H1 (cell line): ENCODE measurements around the gene BRD3OS. TPM values are rescaled to one million over a fixed set of nuclear protein-coding genes. Genes with fewer than 3 reads are reported as not detected.

Experiments
- CTCF ChIA-PET: fragments of 300-600 bp; sonication (Branson Sonifier 250); formaldehyde crosslinking; loops from one replicate; lab custom pipeline; 2021; ENCODE audit not compliant: partially characterized antibody; lab: Charles Lee
- POLR2A ChIA-PET: fragments of 300-600 bp; sonication (Branson Sonifier 250); formaldehyde crosslinking; loops from one replicate; lab custom pipeline; 2021; ENCODE audit warnings: inconsistent platforms; ENCODE audit not compliant: partially characterized antibody; lab: Charles Lee
- DNase-seq, 2 experiments: peaks; one replicate each; pipeline versions ENCODE4 v3.0.0 to v3.0.0-alpha.2; 2010 to 2022; ENCODE audit warnings: low spot score in 2 of 2, low read depth in 1 of 2, mixed read lengths in 1 of 2
- FAIRE-seq: peaks from 2 replicates; lab custom pipeline; 2011; peaks lifted over from hg19 to GRCh38; lab: Jason Lieb, UNC
- H2AFZ ChIP-seq: 2 replicates; pipeline ENCODE4 v1.8.1; 2012; ENCODE audit warnings: low read length, inconsistent platforms
- H2AK5ac ChIP-seq: 2 replicates; pipeline ENCODE4 v1.6.1; 2013; ENCODE audit warnings: low read depth, low read length
- H2BK120ac ChIP-seq: replicated peaks from 2 replicates; pipeline ENCODE3; 2013; ENCODE audit warnings: low read depth, low read length, inconsistent platforms
- H2BK12ac ChIP-seq: 2 replicates; pipeline ENCODE4 v1.6.1; 2013; ENCODE audit warnings: low read depth, low read length
- H2BK15ac ChIP-seq: 2 replicates; pipeline ENCODE4 v1.6.1; 2013; ENCODE audit warnings: low read length
- H2BK20ac ChIP-seq: 2 replicates; pipeline ENCODE4 v1.6.1; 2013; ENCODE audit warnings: low read length
- H2BK5ac ChIP-seq: 2 replicates; pipeline ENCODE4 v1.6.1; 2013; ENCODE audit warnings: low read depth, low read length
- H3K14ac ChIP-seq: 2 replicates; pipeline ENCODE4 v1.6.1; 2013; ENCODE audit warnings: inconsistent platforms; ENCODE audit not compliant: insufficient read length
- H3K18ac ChIP-seq: 2 replicates; pipeline ENCODE4 v1.6.1; 2013; ENCODE audit warnings: low read length; ENCODE audit errors: extremely low read depth
- H3K23ac ChIP-seq: 2 replicates; pipeline ENCODE4 v1.6.1; 2013; ENCODE audit warnings: inconsistent platforms; ENCODE audit not compliant: insufficient read length
- H3K23me2 ChIP-seq: 2 replicates; pipeline ENCODE4 v1.6.1; 2013; ENCODE audit warnings: low read depth, low read length
- H3K27ac ChIP-seq: 2 replicates; pipeline ENCODE4 v1.6.1; 2011; ENCODE audit warnings: low read depth, low read length, inconsistent platforms
- H3K27me3 ChIP-seq, 4 experiments: replicated peaks in 1 of 4; 1 replicate in 1 of 4; 2 replicates in 3 of 4; pipeline versions ENCODE4 v1.6.1 to v1.8.1; 2011 to 2013; ENCODE audit warnings: low read length in 3 of 4, mild to moderate bottlenecking in 3 of 4, inconsistent platforms in 2 of 4, mixed read lengths in 2 of 4, moderate library complexity in 1 of 4; ENCODE audit not compliant: control insufficient read depth in 3 of 4, insufficient read depth in 3 of 4; ENCODE audit errors: extremely low read depth in 1 of 4
- H3K36me3 ChIP-seq, 4 experiments: 2 replicates each; pipeline versions ENCODE4 v1.6.1 to v1.8.1; 2011 to 2013; ENCODE audit warnings: mild to moderate bottlenecking in 4 of 4, low read length in 3 of 4, moderate library complexity in 2 of 4, control low read depth in 1 of 4, inconsistent platforms in 1 of 4; ENCODE audit not compliant: insufficient read depth in 4 of 4, control insufficient read depth in 2 of 4
- H3K4ac ChIP-seq: replicated peaks from 2 replicates; pipeline ENCODE3; 2013; ENCODE audit warnings: low read length, low read depth, mixed read lengths, inconsistent platforms; ENCODE audit not compliant: insufficient read length
- H3K4me1 ChIP-seq, 4 experiments: replicated peaks in 1 of 4; 1 replicate in 1 of 4; 2 replicates in 3 of 4; pipeline versions ENCODE4 v1.6.1 to v1.8.1; 2011 to 2013; ENCODE audit warnings: low read length in 3 of 4, inconsistent platforms in 2 of 4, mixed read lengths in 1 of 4; ENCODE audit not compliant: insufficient read depth in 4 of 4, control insufficient read depth in 3 of 4
- H3K4me2 ChIP-seq, 2 experiments: 2 replicates each; pipeline versions ENCODE4 v1.6.1 to v1.8.1; 2011 to 2013; ENCODE audit warnings: low read depth in 2 of 2, low read length in 2 of 2, control low read depth in 1 of 2, inconsistent platforms in 1 of 2, mild to moderate bottlenecking in 1 of 2; ENCODE audit not compliant: insufficient read depth in 1 of 2
- H3K4me3 ChIP-seq, 4 experiments: fragments of 200-600, 300-600 bp in 1 of 4; sonication (generic), shearing (Covaris generic), sonication (Bioruptor Twin) in 1 of 4; 2 replicates each; pipeline versions ENCODE4 v1.5.1 to v1.8.1; 2011 to 2016; ENCODE audit warnings: low read length in 4 of 4, low read depth in 3 of 4, control low read depth in 2 of 4, inconsistent platforms in 2 of 4, mild to moderate bottlenecking in 2 of 4, mixed read lengths in 1 of 4, moderate library complexity in 1 of 4; ENCODE audit not compliant: insufficient read depth in 2 of 4; ENCODE audit errors: extremely low read depth in 1 of 4
- H3K56ac ChIP-seq: replicated peaks from 2 replicates; pipeline ENCODE3; 2013; ENCODE audit warnings: low read depth, mild to moderate bottlenecking, mixed read lengths, low read length, inconsistent platforms; ENCODE audit not compliant: insufficient read length
- H3K79me1 ChIP-seq: 2 replicates; pipeline ENCODE4 v1.6.1; 2013; ENCODE audit warnings: low read depth, low read length, control low read depth
- H3K79me2 ChIP-seq, 2 experiments: 2 replicates each; pipeline versions ENCODE4 v1.6.1 to v1.8.1; 2012 to 2013; ENCODE audit warnings: low read length in 2 of 2, mild to moderate bottlenecking in 2 of 2, inconsistent platforms in 1 of 2; ENCODE audit not compliant: insufficient read depth in 2 of 2, control insufficient read depth in 1 of 2
- H3K9ac ChIP-seq, 4 experiments: replicated peaks in 1 of 4; 1 replicate in 1 of 4; 2 replicates in 3 of 4; pipeline versions ENCODE4 v1.6.1 to v1.8.1; 2011 to 2013; ENCODE audit warnings: low read depth in 3 of 4, low read length in 3 of 4, control low read depth in 2 of 4, mild to moderate bottlenecking in 2 of 4, moderate library complexity in 2 of 4, inconsistent platforms in 1 of 4; ENCODE audit errors: extremely low read depth in 1 of 4
- H3K9me3 ChIP-seq, 2 experiments: 2 replicates each; pipeline versions ENCODE4 v1.6.1 to v1.8.1; 2012 to 2013; ENCODE audit warnings: mild to moderate bottlenecking in 2 of 2, moderate library complexity in 2 of 2, control low read depth in 1 of 2, inconsistent platforms in 1 of 2, low read depth in 1 of 2, low read length in 1 of 2, mixed read lengths in 1 of 2; ENCODE audit not compliant: insufficient read depth in 2 of 2
- H4K20me1 ChIP-seq, 2 experiments: replicated peaks in 1 of 2; 2 replicates each; pipeline versions ENCODE3 to v1.8.1; 2011 to 2013; ENCODE audit warnings: inconsistent platforms in 2 of 2, low read length in 2 of 2, mild to moderate bottlenecking in 1 of 2; ENCODE audit not compliant: insufficient read depth in 2 of 2, control insufficient read depth in 1 of 2
- H4K5ac ChIP-seq: 2 replicates; pipeline ENCODE4 v1.6.1; 2013; ENCODE audit warnings: low read length, low read depth, mixed read lengths, inconsistent platforms; ENCODE audit not compliant: insufficient read length
- H4K8ac ChIP-seq: 2 replicates; pipeline ENCODE4 v1.8.0; 2013; ENCODE audit warnings: mild to moderate bottlenecking, moderate library complexity, low read length, inconsistent platforms; ENCODE audit not compliant: insufficient read depth; ENCODE audit errors: extremely low read depth
- H4K91ac ChIP-seq: replicated peaks from 2 replicates; pipeline ENCODE3; 2013; ENCODE audit warnings: low read length, mixed read lengths, inconsistent platforms; ENCODE audit not compliant: insufficient read length
- EZH2 ChIP-seq: fragments of 200-600 bp; sonication (generic); IDR thresholded peaks from 2 replicates; pipeline ENCODE4 v1.7.1; 2012; ENCODE audit warnings: low read depth, mild to moderate bottlenecking, moderate library complexity, low read length, inconsistent platforms; ENCODE audit not compliant: severe bottlenecking
- GTF2F1 ChIP-seq: IDR thresholded peaks from 2 replicates; pipeline ENCODE4 v1.6.1; 2012; ENCODE audit warnings: low read depth, low read length, improper control_type of control experiment, borderline replicate concordance
- HDAC2 ChIP-seq, 2 experiments: fragments of 300-600 bp in 1 of 2; sonication (generic) in 1 of 2; IDR thresholded peaks; 2 replicates each; pipeline ENCODE4 v1.6.1; 2011 to 2012; ENCODE audit warnings: low read depth in 2 of 2, low read length in 2 of 2, mild to moderate bottlenecking in 2 of 2, moderate library complexity in 2 of 2, borderline replicate concordance in 1 of 2, inconsistent platforms in 1 of 2
- KDM4A ChIP-seq: IDR thresholded peaks from one replicate; pipeline ENCODE4 v1.7.1; 2012; ENCODE audit warnings: low read depth, mild to moderate bottlenecking, moderate library complexity, low read length, inconsistent platforms; ENCODE audit not compliant: severe bottlenecking
- KDM5A ChIP-seq: fragments of 200-600 bp; IDR thresholded peaks from 2 replicates; pipeline ENCODE4 v1.7.1; 2012; ENCODE audit warnings: mild to moderate bottlenecking, low read length, inconsistent platforms, mixed read lengths
- POLR2AphosphoS5 ChIP-seq: IDR thresholded peaks from 2 replicates; pipeline ENCODE4 v1.6.1; 2011; ENCODE audit warnings: low read depth, low read length
- SIN3A ChIP-seq, 2 experiments: IDR thresholded peaks in 1 of 2; conservative IDR thresholded peaks in 1 of 2; 2 replicates each; pipeline ENCODE4 v1.6.1; 2011 to 2012; ENCODE audit warnings: low read length in 2 of 2, improper control_type of control experiment in 1 of 2, low read depth in 1 of 2, mild to moderate bottlenecking in 1 of 2
- TAF7 ChIP-seq: optimal IDR thresholded peaks from 2 replicates; pipeline ENCODE3; 2011; ENCODE audit warnings: low read depth, mild to moderate bottlenecking, inconsistent platforms, low read length, moderate library complexity, borderline replicate concordance
- TEAD4 ChIP-seq: IDR thresholded peaks from 2 replicates; pipeline ENCODE4 v1.6.1; 2012; ENCODE audit warnings: low read depth, low read length, inconsistent platforms, mixed read lengths
- WGBS, 2 experiments: shearing (Covaris generic) in 1 of 2; methylation state at CpG; one replicate each; pipeline versions ENCODE4 v1.1.6 to v1.1.7; 2013 to 2015; ENCODE audit warnings: low lambda C conversion rate in 2 of 2, mixed read lengths in 2 of 2, inconsistent platforms in 1 of 2, low coverage in 1 of 2, missing lambda C conversion rate in 1 of 2; ENCODE audit not compliant: insufficient replicate concordance in 2 of 2, insufficient coverage in 1 of 2, insufficient read length in 1 of 2; ENCODE audit errors: extremely low coverage in 1 of 2, missing lambda C conversion rate in 1 of 2; 5-methylcytosine and 5-hydroxymethylcytosine counted together
- polyA plus RNA-seq, 7 experiments: library from polyadenylated mRNA; depleted of rRNA in 3 of 7; stranded (reverse) in 5 of 7; unstranded in 2 of 7; fragments of >200 nt in 5 of 7; fragments of 200-250 nt in 2 of 7; gene quantifications; 1 replicate in 5 of 7; 2 replicates in 1 of 7; 4 replicates in 1 of 7; pipeline versions ENCODE4 v1.2.1 to v1.2.3, GENCODE V29; 2011 to 2013; ENCODE audit warnings: missing spikeins in 2 of 7, mixed read lengths in 2 of 7
- total RNA-seq: library from RNA; stranded (reverse); fragmentation: NEBNext Ultra II Directional; extraction: Animal tissue kit (Norgen Biotek cat#: 25700); gene quantifications from 2 replicates; pipeline ENCODE4 v1.2.1, GENCODE V29; 2021

The BRD3OS gene
- total and polyA plus RNA-seq, 2 of the 8 experiments (the other 6 are each of a cell fraction or from before 2014, with no cell fraction given) = 12.7 to 20.2 TPM

DNA sequence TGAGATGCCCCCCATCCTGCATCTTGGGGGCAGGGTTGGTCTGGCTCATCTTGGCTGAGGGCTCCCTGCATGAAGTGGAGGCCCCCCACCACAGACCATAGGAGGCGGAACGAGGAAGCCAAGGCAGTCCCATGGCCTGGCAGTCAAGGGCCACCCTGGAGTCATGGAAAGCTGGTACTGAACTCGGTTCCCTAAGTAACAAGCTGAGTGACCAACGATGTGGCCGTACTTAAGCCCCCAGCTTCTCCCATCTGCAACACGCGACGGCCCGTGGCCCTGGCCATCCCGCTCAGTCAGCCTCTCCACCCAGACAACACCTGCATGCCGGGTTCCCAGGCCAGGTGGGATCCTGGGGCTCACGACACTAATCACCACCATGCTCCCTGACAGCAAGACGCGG lies 25.4 kb downstream of the BRD3OS start:
- H3K36me3 ChIP-seq = peaks cover 19 to 62% (median 58%) of the 10 kb centered on the region in 4 experiments
- no peak for TF ChIP-seq GTF2F1
- no peak for TF ChIP-seq TAF7
- no peak for TF ChIP-seq KDM5A
- no peak for TF ChIP-seq KDM4A
- no peak for TF ChIP-seq EZH2
- no peak for TF ChIP-seq POLR2AphosphoS5
- TF ChIP-seq TEAD4 = no peak
- TF ChIP-seq HDAC2 (IDR thresholded peaks at IDR 0.05; ENCODE audit: borderline replicate concordance in 1 of 2, low read depth in 2 of 2, low read length in 2 of 2) = no peak
- TF ChIP-seq SIN3A (conservative IDR thresholded peaks at IDR 0.05 in 1 of 2, IDR thresholded peaks at IDR 0.05 in 1 of 2; ENCODE audit: low read depth in 1 of 2, low read length in 2 of 2) = no peak

More for the DNA sequence above, 25.4 kb downstream of the BRD3OS start:
- no peak overlapping the region for H4K5ac ChIP-seq
- H3K4me2 ChIP-seq = no peak overlapping the region
- H2BK5ac ChIP-seq = no peak overlapping the region
- peaks cover 0 to 27% of the 10 kb centered on the region in 2 experiments; a peak in 2 of 4 replicates for H3K79me2 ChIP-seq
- FAIRE-seq = no peak
- no peak overlapping the region for H2BK120ac ChIP-seq
- no peak overlapping the region for H2AK5ac ChIP-seq
- POLR2A ChIA-PET = interaction anchor here (1.1 to 1.7 kb wide), 4 partner anchors 10 to 16 kb away, joined by 3 to 9 read pairs (median 4); partner anchors contain the start of gene BRD3
- no peak overlapping the region for H2AFZ ChIP-seq
- no peak overlapping the region for H4K8ac ChIP-seq
- H2BK15ac ChIP-seq = no peak overlapping the region
- peaks cover 16 to 28% of the 10 kb centered on the region in 2 experiments for H4K20me1 ChIP-seq
- no peak overlapping the region for H3K27ac ChIP-seq
- no peaks in the 10 kb centered on the region for H3K23me2 ChIP-seq
- H3K4ac ChIP-seq = no peak overlapping the region
- no peak overlapping the region for H3K18ac ChIP-seq
- H3K4me3 ChIP-seq = no peak overlapping the region
- H3K27me3 ChIP-seq = no peaks in the 10 kb centered on the region
- no peak overlapping the region for H2BK20ac ChIP-seq
- no peak overlapping the region for H3K9ac ChIP-seq
- H3K9me3 ChIP-seq = no peaks in the 10 kb centered on the region
- CTCF ChIA-PET = interaction anchor here (0.6 to 2.1 kb wide), 7 partner anchors 10 to 633 kb away, joined by 3 to 8 read pairs (median 3); partner anchors contain the start of gene REXO4
- no peak overlapping the region for H3K23ac ChIP-seq
- H4K91ac ChIP-seq = no peak overlapping the region
- H3K14ac ChIP-seq = no peak overlapping the region
- peaks cover 7% of the 10 kb centered on the region for H3K79me1 ChIP-seq
- 96% methylated on average over 7 of the region's 14 CpGs; no CpG with 5 or more reads in 1 of the 2 experiments for WGBS, 2 experiments
- no peak overlapping the region for H2BK12ac ChIP-seq
- no peak for DNase-seq
- 0 out of 7 replicates have a peak, but pooled peaks cover 0 to under 1% (median 0%) of the 10 kb centered on the region in 4 experiments for H3K4me1 ChIP-seq
- no peak overlapping the region for H3K56ac ChIP-seq
